Measurements from ENCODE around the gene TTPAL. TPM values are rescaled to one million over a fixed set of nuclear protein-coding genes. Genes with fewer than 3 reads are reported as not detected.

The TTPAL gene
- total RNA-seq, 1 experiment from 2014 or later, result 20.4 TPM

GRCh38 chr20:44456611-44457010 lies 19.1 kb upstream of the TTPAL start:
- Histone ChIP-seq H3K36me3 (ENCODE audit: control insufficient read depth in 1 of 2, insufficient read depth in 2 of 2, low read length in 2 of 2) (no peaks in the 10 kb centered on the region), H3K9me3 (ENCODE audit: control insufficient read depth in 1 of 2, insufficient read depth in 1 of 2, low read depth in 1 of 2, low read length in 2 of 2) (no peaks in the 10 kb centered on the region), H3K4me1 (ENCODE audit: control insufficient read depth in 1 of 2, insufficient read depth in 2 of 2, low read length in 2 of 2) (no peaks in the 10 kb centered on the region), H3K9me2 (ENCODE audit: insufficient read depth) (no peaks in the 10 kb centered on the region), H3K9ac (ENCODE audit: low read length) (no peak overlapping the region), H2AFZ (ENCODE audit: low read depth, low read length, poor library complexity, severe bottlenecking) (no peak overlapping the region), H3K4me2 (ENCODE audit: low read length) (no peak overlapping the region), H3K27me3 (ENCODE audit: insufficient read depth, low read length) (no peaks in the 10 kb centered on the region), H3K4me3 (replicated peaks in 1 of 2; ENCODE audit: low read depth in 1 of 2, low read length in 2 of 2) (no peak overlapping the region), H4K20me1 (ENCODE audit: insufficient read depth) (no peaks in the 10 kb centered on the region), H3K79me2 (ENCODE audit: insufficient read depth, low read length) (no peaks in the 10 kb centered on the region), H3K27ac (ENCODE audit: low read depth, low read length) (no peak overlapping the region)
- ChIA-PET POLR2A (interaction anchor here (0.7 kb wide), 1 partner anchor 72 kb away, joined by 3 read pairs; no protein-coding TSS in a partner anchor), RAD21 (ENCODE audit: low non-redundant PET in 1 of 2, low total read pairs in 2 of 2, uncharacterized antibody in 2 of 2, unreplicated experiment in 2 of 2) (no interaction called here), CTCF (no interaction called here)
- TF ChIP-seq ZFX (IDR thresholded peaks at IDR 0.05) (no peak), ZNF274 (IDR thresholded peaks at IDR 0.05; ENCODE audit: low read depth, low read length) (no peak), MAX (IDR thresholded peaks at IDR 0.05) (no peak), YY1 (IDR thresholded peaks at IDR 0.05; ENCODE audit: extremely low read depth, insufficient replicate concordance, low read depth, low read length) (no peak), SRF (IDR thresholded peaks at IDR 0.05; ENCODE audit: low read depth) (no peak), CBX3 (IDR thresholded peaks at IDR 0.05; ENCODE audit: low read depth) (no peak), EZH2 (IDR thresholded peaks at IDR 0.05) (no peak), FOSL1 (IDR thresholded peaks at IDR 0.05; ENCODE audit: low read depth) (no peak), ELF1 (IDR thresholded peaks at IDR 0.05; ENCODE audit: borderline replicate concordance, low read depth) (no peak), JUND (IDR thresholded peaks at IDR 0.05) (no peak), EZH2phosphoT487 (IDR thresholded peaks at IDR 0.05; ENCODE audit: borderline replicate concordance) (no peak), SP1 (IDR thresholded peaks at IDR 0.05; ENCODE audit: low read depth) (no peak), ATF3 (IDR thresholded peaks at IDR 0.05) (no peak), SIN3A (IDR thresholded peaks at IDR 0.05; ENCODE audit: low read depth) (no peak), POLR2A (IDR thresholded peaks at IDR 0.05; ENCODE audit: borderline replicate concordance, extremely low read depth, insufficient read depth, insufficient read length) (no peak), CTCF (IDR thresholded peaks at IDR 0.05 in 2 of 3, conservative IDR thresholded peaks at IDR 0.05 in 1 of 3; ENCODE audit: borderline replicate concordance in 1 of 3, insufficient read depth in 1 of 3, low read depth in 2 of 3, low read length in 2 of 3) (no peak), CEBPB (IDR thresholded peaks at IDR 0.05; ENCODE audit: low read depth) (no peak)
- TF ChIP-seq, protein P1, sequence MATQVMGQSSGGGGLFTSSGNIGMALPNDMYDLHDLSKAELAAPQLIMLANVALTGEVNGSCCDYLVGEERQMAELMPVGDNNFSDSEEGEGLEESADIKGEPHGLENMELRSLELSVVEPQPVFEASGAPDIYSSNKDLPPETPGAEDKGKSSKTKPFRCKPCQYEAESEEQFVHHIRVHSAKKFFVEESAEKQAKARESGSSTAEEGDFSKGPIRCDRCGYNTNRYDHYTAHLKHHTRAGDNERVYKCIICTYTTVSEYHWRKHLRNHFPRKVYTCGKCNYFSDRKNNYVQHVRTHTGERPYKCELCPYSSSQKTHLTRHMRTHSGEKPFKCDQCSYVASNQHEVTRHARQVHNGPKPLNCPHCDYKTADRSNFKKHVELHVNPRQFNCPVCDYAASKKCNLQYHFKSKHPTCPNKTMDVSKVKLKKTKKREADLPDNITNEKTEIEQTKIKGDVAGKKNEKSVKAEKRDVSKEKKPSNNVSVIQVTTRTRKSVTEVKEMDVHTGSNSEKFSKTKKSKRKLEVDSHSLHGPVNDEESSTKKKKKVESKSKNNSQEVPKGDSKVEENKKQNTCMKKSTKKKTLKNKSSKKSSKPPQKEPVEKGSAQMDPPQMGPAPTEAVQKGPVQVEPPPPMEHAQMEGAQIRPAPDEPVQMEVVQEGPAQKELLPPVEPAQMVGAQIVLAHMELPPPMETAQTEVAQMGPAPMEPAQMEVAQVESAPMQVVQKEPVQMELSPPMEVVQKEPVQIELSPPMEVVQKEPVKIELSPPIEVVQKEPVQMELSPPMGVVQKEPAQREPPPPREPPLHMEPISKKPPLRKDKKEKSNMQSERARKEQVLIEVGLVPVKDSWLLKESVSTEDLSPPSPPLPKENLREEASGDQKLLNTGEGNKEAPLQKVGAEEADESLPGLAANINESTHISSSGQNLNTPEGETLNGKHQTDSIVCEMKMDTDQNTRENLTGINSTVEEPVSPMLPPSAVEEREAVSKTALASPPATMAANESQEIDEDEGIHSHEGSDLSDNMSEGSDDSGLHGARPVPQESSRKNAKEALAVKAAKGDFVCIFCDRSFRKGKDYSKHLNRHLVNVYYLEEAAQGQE (IDR thresholded peaks at IDR 0.05; ENCODE audit: low read depth), result no peak
- TF ChIP-seq, protein P2, sequence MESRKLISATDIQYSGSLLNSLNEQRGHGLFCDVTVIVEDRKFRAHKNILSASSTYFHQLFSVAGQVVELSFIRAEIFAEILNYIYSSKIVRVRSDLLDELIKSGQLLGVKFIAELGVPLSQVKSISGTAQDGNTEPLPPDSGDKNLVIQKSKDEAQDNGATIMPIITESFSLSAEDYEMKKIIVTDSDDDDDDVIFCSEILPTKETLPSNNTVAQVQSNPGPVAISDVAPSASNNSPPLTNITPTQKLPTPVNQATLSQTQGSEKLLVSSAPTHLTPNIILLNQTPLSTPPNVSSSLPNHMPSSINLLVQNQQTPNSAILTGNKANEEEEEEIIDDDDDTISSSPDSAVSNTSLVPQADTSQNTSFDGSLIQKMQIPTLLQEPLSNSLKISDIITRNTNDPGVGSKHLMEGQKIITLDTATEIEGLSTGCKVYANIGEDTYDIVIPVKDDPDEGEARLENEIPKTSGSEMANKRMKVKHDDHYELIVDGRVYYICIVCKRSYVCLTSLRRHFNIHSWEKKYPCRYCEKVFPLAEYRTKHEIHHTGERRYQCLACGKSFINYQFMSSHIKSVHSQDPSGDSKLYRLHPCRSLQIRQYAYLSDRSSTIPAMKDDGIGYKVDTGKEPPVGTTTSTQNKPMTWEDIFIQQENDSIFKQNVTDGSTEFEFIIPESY (IDR thresholded peaks at IDR 0.05; ENCODE audit: extremely low read depth, insufficient replicate concordance, low read length), result no peak
- intact Hi-C loops (cut with micrococcal nuclease), result no loop called here
- BruUV-seq (replicated peaks), result no TSS peak
- ATAC-seq (no peak), DNase-seq (ENCODE audit: low read depth, low spot score) (no peak)

All from HCT116 (cell line).